GM18526 (cell line): ENCODE data around the gene TEX48.

ENCODE experiments used
- POLR2A ChIP-seq: IDR thresholded peaks from 3 replicates; pipeline ENCODE4 v1.6.1; 2011; ENCODE audit not compliant: insufficient read length; ENCODE audit errors: extremely low read depth

TEX48 gene

GRCh38 chr9:114621975-114622609 is 59.9 kb downstream of the TEX48 start:
- TF ChIP-seq POLR2A, result no peak

DNA sequence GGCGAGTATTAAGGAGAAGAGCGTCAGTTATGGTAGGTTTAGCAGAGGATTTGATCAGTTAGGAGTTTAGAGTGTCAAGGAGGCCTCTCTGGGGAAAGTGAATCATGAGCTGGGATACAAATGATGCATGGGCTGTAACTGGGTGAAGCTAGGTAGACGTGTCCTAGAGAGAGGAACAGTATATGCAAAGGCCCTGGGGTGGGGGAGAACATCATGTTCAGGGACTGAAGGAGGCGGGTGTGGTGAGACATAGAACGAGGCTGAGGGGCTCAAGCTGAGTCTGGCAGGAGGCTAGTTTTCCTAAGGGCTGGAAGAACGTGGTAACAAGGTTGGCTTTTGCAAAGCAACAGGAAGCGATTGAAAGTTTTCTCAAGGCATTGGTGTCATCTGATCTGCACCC is 60.4 kb downstream of the TEX48 start:
- TF ChIP-seq POLR2A, result no peak

DNA sequence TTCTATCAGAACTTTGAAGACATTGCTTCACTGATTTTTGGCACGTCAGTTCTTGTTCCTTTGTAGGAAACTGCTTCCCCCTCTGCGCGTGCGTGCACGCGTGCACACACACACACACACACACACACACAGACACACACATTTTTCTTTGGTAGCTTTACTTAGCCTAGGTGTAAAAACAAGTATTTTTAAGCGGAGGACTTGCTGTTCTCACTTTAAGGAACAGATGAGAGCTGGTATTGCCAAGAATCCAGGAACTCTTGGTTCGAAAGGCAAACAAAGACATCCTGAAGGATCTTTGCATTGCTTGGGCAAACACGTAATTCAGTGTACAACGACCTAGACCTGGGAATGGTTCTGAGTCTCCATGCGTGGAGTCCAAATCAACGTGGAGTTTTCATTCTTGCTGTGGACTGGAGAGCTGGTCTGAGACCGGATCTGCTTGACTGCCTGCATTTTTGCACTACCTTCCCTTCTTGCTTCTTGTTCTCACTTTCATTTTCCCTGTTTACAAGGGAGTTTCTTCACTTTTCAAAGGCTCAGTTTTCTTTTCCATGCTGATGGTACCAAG is 62.7 kb downstream of the TEX48 start:
- TF ChIP-seq POLR2A, result no peak

DNA sequence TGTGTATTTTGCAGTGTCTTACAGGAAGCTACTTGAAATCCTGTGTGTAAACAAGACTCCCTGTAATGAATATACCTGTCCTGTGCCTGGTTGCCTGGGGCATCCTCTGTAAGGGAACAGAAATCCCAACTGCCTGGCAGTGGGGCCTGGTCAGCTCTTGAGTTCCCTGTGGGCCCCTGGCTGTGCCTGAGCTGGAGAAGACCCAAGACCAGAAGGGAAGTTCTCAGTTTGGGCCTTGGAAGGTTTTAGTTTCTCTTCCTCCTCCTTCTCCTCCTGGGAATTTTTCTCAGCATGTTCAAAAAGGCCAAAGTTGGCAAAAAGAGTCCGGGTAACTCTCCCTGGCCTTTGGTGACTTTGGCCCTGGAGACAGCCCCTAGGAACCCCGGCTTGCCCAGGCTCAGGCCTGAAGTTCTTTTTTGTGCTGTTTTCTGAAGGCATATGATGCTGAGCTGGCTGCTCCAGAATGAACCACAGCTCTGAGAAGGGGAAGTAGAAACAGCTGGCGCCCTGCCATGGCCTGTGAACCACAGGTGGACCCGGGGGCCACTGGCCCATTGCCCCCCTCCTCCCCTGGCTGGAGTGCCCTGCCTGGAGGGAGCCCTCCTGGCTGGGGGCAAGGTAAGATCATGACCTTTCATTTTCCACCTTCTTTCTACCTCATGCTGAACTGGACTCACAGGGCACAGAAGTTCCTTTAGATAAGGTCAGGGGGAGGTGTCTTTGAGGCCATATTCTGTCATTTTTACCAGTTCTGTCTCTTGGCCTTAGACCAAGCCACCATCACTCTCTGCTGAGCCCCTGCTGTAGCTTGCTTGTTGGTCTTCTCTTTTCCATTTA is 65.1 kb downstream of the TEX48 start:
- no peak for TF ChIP-seq POLR2A
